Mesendoderm (in vitro differentiated cells): Measurements from ENCODE around the gene APBA1.
"Not testable (repeated sequence)": the region's sequence is repeated elsewhere in the genome, so short reads cannot be mapped to it uniquely, and the experiment has no call there.

ENCODE experiments used
- DNase-seq: peaks from one replicate; pipeline ENCODE4 v3.0.0; 2013
- H2AK5ac ChIP-seq: 2 replicates; pipeline ENCODE4 v1.6.1; 2013; ENCODE audit warnings: low read length, inconsistent platforms
- H2BK120ac ChIP-seq: 2 replicates; pipeline ENCODE4 v1.6.1; 2013; ENCODE audit warnings: low read depth, mild to moderate bottlenecking, low read length, moderate library complexity, mixed read lengths
- H2BK15ac ChIP-seq: replicated peaks from 2 replicates; pipeline ENCODE4 v1.6.1; 2013; ENCODE audit warnings: low read depth, mild to moderate bottlenecking, moderate library complexity
- H2BK5ac ChIP-seq: 2 replicates; pipeline ENCODE4 v1.6.1; 2013; ENCODE audit warnings: low read length, inconsistent platforms
- H3K18ac ChIP-seq: 2 replicates; pipeline ENCODE4 v1.6.1; 2013; ENCODE audit warnings: mild to moderate bottlenecking, low read length, mixed read lengths
- H3K23ac ChIP-seq: one replicate; pipeline ENCODE4 v1.6.1; 2013; ENCODE audit warnings: low read length
- H3K27ac ChIP-seq: 2 replicates; pipeline ENCODE4 v1.5.1; 2013; ENCODE audit warnings: low read depth, mild to moderate bottlenecking, inconsistent platforms, low read length, moderate library complexity
- H3K27me3 ChIP-seq: 2 replicates; pipeline ENCODE4 v1.6.1; 2013; ENCODE audit warnings: low read length, control low read depth, mild to moderate bottlenecking, inconsistent platforms; ENCODE audit not compliant: insufficient read depth, poor library complexity
- H3K36me3 ChIP-seq: 2 replicates; pipeline ENCODE4 v1.6.1; 2013; ENCODE audit warnings: low read length, inconsistent platforms; ENCODE audit not compliant: control insufficient read depth, insufficient read depth
- H3K4ac ChIP-seq: one replicate; pipeline ENCODE4 v1.6.1; 2013; ENCODE audit warnings: low read depth, mild to moderate bottlenecking, low read length, moderate library complexity
- H3K4me1 ChIP-seq: 2 replicates; pipeline ENCODE4 v1.6.1; 2013; ENCODE audit warnings: low read depth, low read length, inconsistent platforms; ENCODE audit not compliant: control insufficient read depth
- H3K4me2 ChIP-seq: 2 replicates; pipeline ENCODE4 v1.6.1; 2013; ENCODE audit warnings: low read length
- H3K4me3 ChIP-seq: 2 replicates; pipeline ENCODE4 v1.5.1; 2013; ENCODE audit warnings: mild to moderate bottlenecking, low read length
- H3K56ac ChIP-seq: one replicate; pipeline ENCODE4 v1.6.1; 2013; ENCODE audit warnings: low read length
- H3K79me1 ChIP-seq: 2 replicates; pipeline ENCODE4 v1.6.1; 2013; ENCODE audit warnings: low read length, inconsistent platforms
- H3K79me2 ChIP-seq: 2 replicates; pipeline ENCODE4 v1.6.1; 2013; ENCODE audit warnings: mild to moderate bottlenecking, low read length; ENCODE audit not compliant: control insufficient read depth, insufficient read depth
- H3K9ac ChIP-seq: 2 replicates; pipeline ENCODE4 v1.6.1; 2013; ENCODE audit warnings: low read length, inconsistent platforms
- H4K5ac ChIP-seq: one replicate; pipeline ENCODE4 v1.6.1; 2013; ENCODE audit warnings: low read length
- H4K8ac ChIP-seq: one replicate; pipeline ENCODE4 v1.6.1; 2013; ENCODE audit warnings: low read depth, mild to moderate bottlenecking, control low read depth, low read length, moderate library complexity
- WGBS: extraction: QIAGEN DNeasy Blood & Tissue Kit; methylation state at CpG from one replicate; pipeline ENCODE4 v1.1.7; 2013; ENCODE audit warnings: low lambda C conversion rate, missing lambda C conversion rate; ENCODE audit not compliant: insufficient coverage; ENCODE audit errors: extremely low coverage; 5-methylcytosine and 5-hydroxymethylcytosine counted together

APBA1 gene

DNA sequence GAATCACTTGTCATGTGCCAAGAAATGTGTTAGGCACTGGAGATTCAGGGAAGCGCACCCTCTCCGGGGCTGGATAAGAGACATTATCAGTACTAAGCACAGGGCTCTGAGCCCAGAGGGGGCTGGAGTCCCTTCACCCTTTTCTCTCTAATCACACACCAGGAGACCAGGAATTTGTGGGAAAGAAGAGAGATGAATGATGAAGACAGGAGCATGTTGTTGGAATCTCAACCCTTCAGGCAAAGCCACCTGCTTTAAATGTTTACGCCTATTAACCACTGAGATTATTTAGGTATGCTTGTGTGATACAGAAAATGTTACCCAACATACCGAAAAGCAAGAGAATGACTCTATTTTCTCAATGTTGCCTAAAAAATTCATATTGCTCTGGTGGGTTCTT is 227.4 kb downstream of the APBA1 start:
- no peaks in the 10 kb centered on the region for H3K4me1 ChIP-seq
- H3K79me2 ChIP-seq = no peaks in the 10 kb centered on the region
- no peak overlapping the region for H2BK5ac ChIP-seq
- no peak overlapping the region for H3K4me2 ChIP-seq
- H3K18ac ChIP-seq = no peak overlapping the region
- no peak overlapping the region for H3K9ac ChIP-seq
- H3K4ac ChIP-seq = no peak overlapping the region
- no peak overlapping the region for H2BK120ac ChIP-seq
- H3K36me3 ChIP-seq = no peaks in the 10 kb centered on the region
- no peak overlapping the region for H2AK5ac ChIP-seq
- H2BK15ac ChIP-seq = no peak overlapping the region
- H3K4me3 ChIP-seq = no peak overlapping the region
- no peak overlapping the region for H4K8ac ChIP-seq
- no CpG with 5 or more reads among the region's 4 CpGs for whole genome bisulfite sequencing
- DNase-seq = no peak
- no peak overlapping the region for H3K27ac ChIP-seq
- H3K79me1 ChIP-seq = no peaks in the 10 kb centered on the region
- H4K5ac ChIP-seq = no peak overlapping the region
- H3K56ac ChIP-seq = no peak overlapping the region
- no peaks in the 10 kb centered on the region for H3K27me3 ChIP-seq
- H3K23ac ChIP-seq = no peak overlapping the region

DNA sequence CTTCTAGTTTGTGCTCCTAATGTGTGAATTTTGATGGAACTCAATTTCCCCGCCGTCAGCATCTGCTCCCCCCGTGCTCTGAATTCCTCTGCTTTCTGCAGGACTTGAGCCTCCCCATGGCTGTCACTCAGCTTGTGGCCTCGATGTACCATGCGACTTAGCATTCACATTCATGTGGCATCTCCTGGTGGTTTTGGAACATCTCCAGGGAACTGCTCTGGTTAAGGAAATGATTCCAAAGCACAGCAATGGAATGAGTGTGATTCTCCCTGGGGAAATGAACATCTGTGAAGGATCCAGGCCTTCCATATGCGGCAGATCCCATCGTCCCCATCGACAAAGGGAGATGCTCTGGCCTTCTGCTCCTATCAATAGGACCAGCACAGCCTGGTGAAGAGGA is 228.2 kb downstream of the APBA1 start:
- Histone ChIP-seq H3K9ac (no peak overlapping the region), H3K56ac (no peak overlapping the region), H4K8ac (no peak overlapping the region), H3K27me3 (no peaks in the 10 kb centered on the region), H2BK5ac (no peak overlapping the region), H3K23ac (no peak overlapping the region), H2BK15ac (no peak overlapping the region), H3K4me1 (no peaks in the 10 kb centered on the region), H3K4me2 (no peak overlapping the region), H3K4me3 (no peak overlapping the region), H2BK120ac (no peak overlapping the region), H3K18ac (no peak overlapping the region), H4K5ac (no peak overlapping the region), H3K36me3 (no peaks in the 10 kb centered on the region), H3K79me2 (no peaks in the 10 kb centered on the region), H3K27ac (no peak overlapping the region), H2AK5ac (no peak overlapping the region), H3K4ac (no peak overlapping the region), H3K79me1 (no peaks in the 10 kb centered on the region)
- WGBS = no CpG with 5 or more reads among the region's 8 CpGs
- DNase-seq = no peak

DNA sequence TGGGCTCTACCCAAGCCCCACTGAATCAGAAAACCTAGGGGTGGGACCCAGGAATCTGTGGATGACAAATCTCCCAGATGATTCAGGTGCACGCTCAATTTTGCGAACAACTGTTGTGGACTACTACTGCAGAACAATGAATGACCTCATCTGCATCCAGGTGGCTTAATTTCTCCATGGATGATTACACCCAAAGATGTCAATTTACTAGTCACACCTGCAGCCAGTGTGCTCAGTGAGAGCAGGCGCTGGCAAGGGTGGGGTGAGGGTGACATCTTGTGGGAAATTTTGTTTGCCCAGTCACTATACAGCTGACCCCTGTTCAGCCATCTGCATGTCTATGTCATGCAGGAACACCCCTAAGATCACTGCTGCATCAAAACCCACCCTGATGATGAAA is 229.0 kb downstream of the APBA1 start:
- Histone ChIP-seq H3K18ac (no peak overlapping the region), H2BK15ac (no peak overlapping the region), H3K79me2 (no peaks in the 10 kb centered on the region), H3K56ac (no peak overlapping the region), H3K27me3 (no peaks in the 10 kb centered on the region), H2AK5ac (no peak overlapping the region), H3K4me3 (no peak overlapping the region), H4K8ac (no peak overlapping the region), H3K27ac (no peak overlapping the region), H3K23ac (no peak overlapping the region), H3K4me2 (no peak overlapping the region), H2BK120ac (no peak overlapping the region), H3K4ac (no peak overlapping the region), H2BK5ac (no peak overlapping the region), H3K9ac (no peak overlapping the region), H3K36me3 (no peaks in the 10 kb centered on the region), H3K4me1 (no peaks in the 10 kb centered on the region), H3K79me1 (no peaks in the 10 kb centered on the region), H4K5ac (no peak overlapping the region)
- WGBS = no CpG with 5 or more reads among the region's 3 CpGs
- no peak for DNase-seq

DNA sequence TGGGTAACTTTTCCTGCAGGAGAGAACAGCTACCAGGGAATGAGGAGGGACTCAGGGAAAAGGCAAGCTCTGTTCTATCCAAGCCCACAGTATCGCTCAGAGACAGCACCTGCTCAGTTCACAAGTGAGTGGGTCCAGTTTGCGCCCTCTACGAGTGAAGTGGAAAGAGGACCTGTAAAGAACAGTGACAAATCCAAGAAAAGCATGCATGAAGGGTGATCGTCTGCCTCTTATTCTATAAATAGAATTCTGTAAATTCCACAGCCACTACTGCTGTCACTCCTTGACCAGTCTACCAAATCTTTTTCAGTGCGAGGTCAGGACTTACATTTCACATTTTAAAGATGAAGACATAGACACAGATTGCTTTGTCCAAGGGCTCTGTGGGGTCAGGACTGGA is 229.7 kb downstream of the APBA1 start:
- Histone ChIP-seq H3K27me3 (no peaks in the 10 kb centered on the region), H4K5ac (no peak overlapping the region), H3K4me2 (no peak overlapping the region), H3K23ac (no peak overlapping the region), H3K79me2 (no peaks in the 10 kb centered on the region), H3K36me3 (no peaks in the 10 kb centered on the region), H3K56ac (no peak overlapping the region), H3K4me1 (no peaks in the 10 kb centered on the region), H3K18ac (no peak overlapping the region), H3K27ac (no peak overlapping the region), H3K9ac (no peak overlapping the region), H2BK15ac (no peak overlapping the region), H3K4ac (no peak overlapping the region), H4K8ac (no peak overlapping the region), H2BK120ac (no peak overlapping the region), H2BK5ac (no peak overlapping the region), H3K4me3 (no peak overlapping the region), H2AK5ac (no peak overlapping the region), H3K79me1 (no peaks in the 10 kb centered on the region)
- no peak for DNase-seq
- WGBS = no CpG with 5 or more reads among the region's 5 CpGs

DNA sequence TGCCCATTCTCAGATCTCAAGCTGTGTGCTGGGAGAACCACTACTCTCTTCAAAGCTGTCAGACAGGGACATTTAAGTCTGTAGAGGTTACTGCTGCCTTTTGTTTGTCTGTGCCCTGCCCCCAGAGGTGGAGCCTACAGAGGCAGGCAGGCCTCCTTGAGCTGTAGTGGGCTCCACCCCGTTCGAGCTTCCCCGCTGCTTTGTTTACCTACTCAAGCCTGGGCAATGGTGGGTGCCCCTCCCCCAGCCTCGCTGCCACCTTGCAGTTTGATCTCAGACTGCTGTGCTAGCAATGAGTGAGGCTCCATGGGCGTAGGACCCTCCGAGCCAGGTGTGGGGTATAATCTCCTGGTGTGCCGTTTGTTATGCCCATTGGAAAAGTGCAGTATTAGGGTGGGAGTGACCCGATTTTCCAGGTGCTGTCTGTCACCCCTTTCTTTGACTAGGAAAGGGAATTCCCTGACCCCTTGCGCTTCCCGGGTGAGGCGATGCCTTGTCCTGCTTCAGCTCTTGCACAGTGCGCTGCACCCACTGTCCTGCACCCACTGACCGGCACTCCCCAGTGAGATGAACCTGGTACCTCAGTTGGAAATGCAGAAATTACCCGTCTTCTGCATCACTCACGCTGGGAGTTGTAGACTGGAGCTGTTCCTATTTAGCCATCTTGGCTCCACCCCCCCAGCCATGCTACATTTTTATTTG is 231.8 kb downstream of the APBA1 start:
- H4K5ac ChIP-seq, H3K18ac ChIP-seq, H2AK5ac ChIP-seq, H3K56ac ChIP-seq, H3K27me3 ChIP-seq, H3K79me1 ChIP-seq, H4K8ac ChIP-seq, H3K4ac ChIP-seq, H3K9ac ChIP-seq, H3K4me3 ChIP-seq, H3K4me2 ChIP-seq, H2BK120ac ChIP-seq, H2BK5ac ChIP-seq, H3K4me1 ChIP-seq, H3K79me2 ChIP-seq, DNase-seq, H3K36me3 ChIP-seq, H3K23ac ChIP-seq, H2BK15ac ChIP-seq, H3K27ac ChIP-seq: not testable (repeated sequence)
- WGBS = no CpG with 5 or more reads among the region's 15 CpGs

DNA sequence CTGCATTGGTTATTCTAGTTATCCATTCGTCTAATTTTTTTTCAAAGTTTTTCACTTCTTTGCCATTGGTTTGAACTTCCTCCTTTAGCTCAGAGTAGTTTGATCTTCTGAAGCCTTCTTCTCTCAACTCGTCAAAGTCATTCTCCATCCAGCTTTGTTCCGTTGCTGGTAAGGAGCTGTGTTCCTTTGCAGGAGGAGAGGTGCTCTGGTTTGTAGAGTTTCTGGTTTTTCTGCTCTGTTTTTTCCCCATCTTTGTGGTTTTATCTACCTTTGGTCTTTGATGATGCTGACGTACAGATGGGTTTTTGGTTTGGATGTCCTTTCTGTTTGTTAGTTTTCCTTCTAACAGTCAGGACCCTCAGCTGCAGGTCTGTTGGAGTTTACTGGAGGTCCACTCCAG is 232.5 kb downstream of the APBA1 start:
- H3K18ac ChIP-seq, H3K4me1 ChIP-seq, H3K23ac ChIP-seq, DNase-seq, H3K56ac ChIP-seq, H2AK5ac ChIP-seq, H3K79me2 ChIP-seq, H3K9ac ChIP-seq, H4K5ac ChIP-seq, H3K4ac ChIP-seq, H3K4me3 ChIP-seq, H3K36me3 ChIP-seq, H2BK5ac ChIP-seq, H3K27ac ChIP-seq, H4K8ac ChIP-seq, H3K79me1 ChIP-seq, H2BK120ac ChIP-seq, H3K4me2 ChIP-seq, H3K27me3 ChIP-seq, H2BK15ac ChIP-seq: not testable (repeated sequence)
- WGBS = no CpG with 5 or more reads among the region's 4 CpGs
